SK-N-SH (cell line): ENCODE results near the gene NUDT22. TPM values are rescaled to one million over a fixed set of nuclear protein-coding genes. Genes with fewer than 3 reads are reported as not detected.

ENCODE experiments used
- CTCF ChIA-PET: fragments of 300-600, 350-600 bp; formaldehyde crosslinking; extraction: SDS; loops from one replicate; lab custom pipeline; 2021; lab: Yijun Ruan, JAX
- POLR2A ChIA-PET: fragments of 350-600 bp; sonication (Branson Sonifier 250); formaldehyde crosslinking; extraction: SDS; loops from one replicate; lab custom pipeline; 2020; ENCODE audit warnings: antibody characterized with exemption, inconsistent platforms; lab: Yijun Ruan, JAX
- DNase-seq: peaks from one replicate; pipeline ENCODE4 v3.0.0; 2012
- H2AFZ ChIP-seq: fragments of 200-600 bp; sonication (generic); 2 replicates; pipeline ENCODE4 v1.8.1; 2016; ENCODE audit warnings: antibody characterized with exemption, mild to moderate bottlenecking, low read depth
- H3F3A ChIP-seq: fragments of 200-600 bp; sonication (generic); replicated peaks from 2 replicates; pipeline ENCODE3; 2016; ENCODE audit warnings: antibody characterized with exemption, mild to moderate bottlenecking; ENCODE audit not compliant: insufficient read depth
- H3K27ac ChIP-seq, 2 experiments: fragments of 200-500 bp in 1 of 2; fragments of 200-600 bp in 1 of 2; sonication (Bioruptor generic) in 1 of 2; sonication (generic), shearing (Covaris generic) in 1 of 2; 2 replicates each; pipeline versions ENCODE4 v1.5.1 to v1.6.1; 2014 to 2016; ENCODE audit warnings: low read depth in 2 of 2, inconsistent platforms in 1 of 2, low read length in 1 of 2, mild to moderate bottlenecking in 1 of 2, mixed read lengths in 1 of 2
- H3K27me3 ChIP-seq: fragments of 200-600 bp; sonication (generic), shearing (Covaris generic); 2 replicates; pipeline ENCODE4 v1.6.1; 2016; ENCODE audit warnings: mixed run types; ENCODE audit not compliant: insufficient read depth
- H3K36me3 ChIP-seq, 2 experiments: fragments of 200-500 bp in 1 of 2; fragments of 200-600 bp in 1 of 2; sonication (Bioruptor generic) in 1 of 2; sonication (generic) in 1 of 2; replicated peaks in 1 of 2; 2 replicates each; pipeline versions ENCODE3 to v1.5.1; 2014 to 2016; ENCODE audit warnings: low read length in 1 of 2, mild to moderate bottlenecking in 1 of 2; ENCODE audit not compliant: insufficient read depth in 2 of 2, control insufficient read depth in 1 of 2
- H3K4me1 ChIP-seq, 2 experiments: fragments of 200-500 bp in 1 of 2; fragments of 200-600 bp in 1 of 2; sonication (Bioruptor generic) in 1 of 2; sonication (generic), shearing (Covaris generic) in 1 of 2; 2 replicates each; pipeline versions ENCODE4 v1.5.1 to v1.6.1; 2014 to 2016; ENCODE audit warnings: low read depth in 1 of 2, low read length in 1 of 2, mixed run types in 1 of 2; ENCODE audit not compliant: insufficient read depth in 2 of 2, control insufficient read depth in 1 of 2
- H3K4me2 ChIP-seq: fragments of 200-600 bp; sonication (generic), shearing (Covaris generic); 2 replicates; pipeline ENCODE4 v1.6.1; 2017; ENCODE audit warnings: mixed run types
- H3K4me3 ChIP-seq, 2 experiments: fragments of 200-500 bp in 1 of 2; fragments of 200-600 bp in 1 of 2; sonication (Bioruptor generic) in 1 of 2; sonication (generic), shearing (Covaris generic) in 1 of 2; 2 replicates each; pipeline versions ENCODE4 v1.5.1 to v1.8.1; 2014 to 2016; ENCODE audit warnings: low read depth in 2 of 2, inconsistent platforms in 1 of 2, low read length in 1 of 2, mild to moderate bottlenecking in 1 of 2, mixed read lengths in 1 of 2, moderate library complexity in 1 of 2
- H3K79me2 ChIP-seq: fragments of 200-600 bp; sonication (generic); 2 replicates; pipeline ENCODE4 v1.8.1; 2017; ENCODE audit warnings: mild to moderate bottlenecking; ENCODE audit not compliant: insufficient read depth
- H3K9ac ChIP-seq: fragments of 200-600 bp; sonication (generic); 2 replicates; pipeline ENCODE4 v1.6.1; 2017; ENCODE audit warnings: mixed run types
- H3K9me2 ChIP-seq: fragments of 200-600 bp; sonication (generic); 2 replicates; pipeline ENCODE4 v1.6.1; 2017; ENCODE audit warnings: mixed run types
- H3K9me3 ChIP-seq: fragments of 200-600 bp; sonication (generic); 2 replicates; pipeline ENCODE4 v1.6.1; 2017; ENCODE audit warnings: mixed run types, mild to moderate bottlenecking, moderate library complexity
- H4K20me1 ChIP-seq: fragments of 200-600 bp; sonication (generic); 2 replicates; pipeline ENCODE4 v1.6.1; 2017; ENCODE audit warnings: mild to moderate bottlenecking, mixed run types; ENCODE audit not compliant: insufficient read depth
- EP300 ChIP-seq, 2 experiments: IDR thresholded peaks; 2 replicates each; pipeline versions ENCODE4 v1.4.0 to v1.6.1; 2012; ENCODE audit warnings: borderline replicate concordance in 1 of 2, low read depth in 1 of 2, low read length in 1 of 2
- EZH2phosphoT487 ChIP-seq: fragments of 200-600 bp; sonication (generic); IDR thresholded peaks from 2 replicates; pipeline ENCODE4 v1.6.1; 2017; ENCODE audit warnings: low read depth, mixed run types, mild to moderate bottlenecking, antibody characterized with exemption, moderate library complexity, borderline replicate concordance
- GABPA ChIP-seq: IDR thresholded peaks from 2 replicates; pipeline ENCODE4 v1.4.0; 2012; ENCODE audit warnings: low read depth, mild to moderate bottlenecking
- MEF2A ChIP-seq: IDR thresholded peaks from 2 replicates; pipeline ENCODE4 v1.4.0; 2012; ENCODE audit warnings: low read depth, borderline replicate concordance
- NFIC ChIP-seq: IDR thresholded peaks from 2 replicates; pipeline ENCODE4 v1.4.0; 2012; ENCODE audit warnings: borderline replicate concordance
- RCOR1 ChIP-seq: fragments of 150-350 bp; IDR thresholded peaks from 2 replicates; pipeline ENCODE4 v1.6.1; 2017; ENCODE audit warnings: antibody characterized with exemption, low read length
- SIN3A ChIP-seq: IDR thresholded peaks from 2 replicates; pipeline ENCODE4 v1.6.1; 2012; ENCODE audit warnings: low read depth, mild to moderate bottlenecking, low read length, moderate library complexity, borderline replicate concordance
- SMC3 ChIP-seq: IDR thresholded peaks from 2 replicates; pipeline ENCODE4 v1.6.1; 2012; ENCODE audit warnings: low read depth, low read length, improper control_type of control experiment
- TAF1 ChIP-seq: IDR thresholded peaks from 2 replicates; pipeline ENCODE4 v1.6.1; 2012; ENCODE audit warnings: low read depth, mild to moderate bottlenecking, low read length, moderate library complexity, borderline replicate concordance
- TCF12 ChIP-seq: IDR thresholded peaks from 2 replicates; pipeline ENCODE4 v1.4.0; 2012
- TEAD4 ChIP-seq: IDR thresholded peaks from 2 replicates; pipeline ENCODE4 v1.4.0; 2012; ENCODE audit warnings: mild to moderate bottlenecking, borderline replicate concordance; ENCODE audit not compliant: insufficient read depth
- YY1 ChIP-seq: IDR thresholded peaks from 2 replicates; pipeline ENCODE4 v1.4.0; 2012; ENCODE audit warnings: low read depth, mild to moderate bottlenecking
- WGBS: methylation state at CpG from one replicate; pipeline ENCODE4 v1.1.6; 2017; ENCODE audit warnings: low lambda C conversion rate; 5-methylcytosine and 5-hydroxymethylcytosine counted together
- polyA plus RNA-seq, 3 experiments: library from polyadenylated mRNA; depleted of rRNA; stranded (reverse); fragments of >200 nt; gene quantifications; 2 replicates each; pipeline ENCODE4 v1.2.3, GENCODE V29; 2012
- TF ChIP-seq, protein P1 (sequence below): IDR thresholded peaks from 2 replicates; pipeline ENCODE4 v1.6.1; 2012; ENCODE audit warnings: mild to moderate bottlenecking, low read depth, low read length, moderate library complexity
- TF ChIP-seq, protein P2 (sequence below): IDR thresholded peaks from 2 replicates; pipeline ENCODE4 v1.4.0; 2012; ENCODE audit warnings: low read depth
- TF ChIP-seq, protein P3 (sequence below): fragments of 150-350 bp; IDR thresholded peaks from 2 replicates; pipeline ENCODE4 v1.6.1; 2017; ENCODE audit warnings: antibody characterized with exemption, low read length, low read depth, borderline replicate concordance
- TF ChIP-seq, protein P4 (sequence below): fragments of 200-600 bp; sonication (generic); IDR thresholded peaks from 2 replicates; pipeline ENCODE4 v1.6.1; 2017; ENCODE audit warnings: antibody characterized with exemption, mild to moderate bottlenecking, moderate library complexity

NUDT22 gene
- polyA plus RNA-seq, 1 of the 3 experiments (the other 2 are of a cell fraction), result 72.7 TPM

DNA sequence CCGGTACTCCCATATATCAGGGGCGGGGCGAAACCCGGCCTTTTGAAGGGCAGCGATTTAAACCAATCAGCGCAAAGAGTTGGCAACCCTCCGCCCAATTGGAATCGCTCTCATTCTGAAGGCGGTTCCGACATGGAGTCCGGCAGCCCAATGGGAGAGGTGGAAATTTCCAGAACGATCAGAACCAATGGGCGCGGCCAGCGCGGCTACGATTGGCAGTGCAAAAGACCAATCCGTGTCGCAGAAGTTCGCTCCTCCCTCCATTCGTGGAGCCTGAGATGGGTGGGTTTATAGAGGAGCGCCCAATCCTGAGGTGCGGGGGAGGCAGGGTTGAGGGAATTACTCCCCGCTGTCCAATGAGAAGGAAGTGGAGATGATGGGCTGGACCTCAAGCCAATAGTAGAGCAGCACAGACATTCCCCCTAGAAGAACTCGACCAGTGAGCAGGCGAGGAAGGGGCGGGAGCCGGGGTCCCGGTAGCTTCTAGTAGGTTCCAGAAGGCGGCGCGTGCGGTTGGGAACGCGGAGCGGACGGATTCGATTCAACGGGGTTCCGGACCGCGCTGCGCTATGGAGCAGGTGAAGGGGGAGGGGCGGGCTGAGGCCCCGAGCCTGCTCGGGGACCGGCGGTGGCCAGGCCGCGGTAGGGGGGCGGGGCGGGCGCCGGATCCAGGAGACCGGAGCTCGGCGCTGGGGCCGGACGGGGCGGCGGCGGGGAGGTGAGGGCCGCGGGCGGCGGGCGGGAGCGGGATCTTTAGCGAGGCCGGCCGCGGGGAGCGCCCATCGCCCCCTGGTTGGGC lies 40.2 kb upstream of the NUDT22 start, which contains the start of gene STIP1 (continued):
- TF ChIP-seq TEAD4 (no peak), RCOR1 (no peak), YY1 (0 out of 2 replicates have a peak, but pooled peaks have one; percentile 6), MEF2A (no peak), SMC3 (no peak), EP300 (IDR thresholded peaks at IDR 0.05; ENCODE audit: borderline replicate concordance in 1 of 2, low read depth in 1 of 2, low read length in 1 of 2) (peak in 1 of 2 experiments; percentile 85; a peak in 2 of 4 replicates), GABPA (peak; percentile 66; the same call in 1 of the 2 replicates)
- TF ChIP-seq, protein P1, sequence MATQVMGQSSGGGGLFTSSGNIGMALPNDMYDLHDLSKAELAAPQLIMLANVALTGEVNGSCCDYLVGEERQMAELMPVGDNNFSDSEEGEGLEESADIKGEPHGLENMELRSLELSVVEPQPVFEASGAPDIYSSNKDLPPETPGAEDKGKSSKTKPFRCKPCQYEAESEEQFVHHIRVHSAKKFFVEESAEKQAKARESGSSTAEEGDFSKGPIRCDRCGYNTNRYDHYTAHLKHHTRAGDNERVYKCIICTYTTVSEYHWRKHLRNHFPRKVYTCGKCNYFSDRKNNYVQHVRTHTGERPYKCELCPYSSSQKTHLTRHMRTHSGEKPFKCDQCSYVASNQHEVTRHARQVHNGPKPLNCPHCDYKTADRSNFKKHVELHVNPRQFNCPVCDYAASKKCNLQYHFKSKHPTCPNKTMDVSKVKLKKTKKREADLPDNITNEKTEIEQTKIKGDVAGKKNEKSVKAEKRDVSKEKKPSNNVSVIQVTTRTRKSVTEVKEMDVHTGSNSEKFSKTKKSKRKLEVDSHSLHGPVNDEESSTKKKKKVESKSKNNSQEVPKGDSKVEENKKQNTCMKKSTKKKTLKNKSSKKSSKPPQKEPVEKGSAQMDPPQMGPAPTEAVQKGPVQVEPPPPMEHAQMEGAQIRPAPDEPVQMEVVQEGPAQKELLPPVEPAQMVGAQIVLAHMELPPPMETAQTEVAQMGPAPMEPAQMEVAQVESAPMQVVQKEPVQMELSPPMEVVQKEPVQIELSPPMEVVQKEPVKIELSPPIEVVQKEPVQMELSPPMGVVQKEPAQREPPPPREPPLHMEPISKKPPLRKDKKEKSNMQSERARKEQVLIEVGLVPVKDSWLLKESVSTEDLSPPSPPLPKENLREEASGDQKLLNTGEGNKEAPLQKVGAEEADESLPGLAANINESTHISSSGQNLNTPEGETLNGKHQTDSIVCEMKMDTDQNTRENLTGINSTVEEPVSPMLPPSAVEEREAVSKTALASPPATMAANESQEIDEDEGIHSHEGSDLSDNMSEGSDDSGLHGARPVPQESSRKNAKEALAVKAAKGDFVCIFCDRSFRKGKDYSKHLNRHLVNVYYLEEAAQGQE, result 0 out of 2 replicates have a peak, but pooled peaks have one; percentile 38

DNA sequence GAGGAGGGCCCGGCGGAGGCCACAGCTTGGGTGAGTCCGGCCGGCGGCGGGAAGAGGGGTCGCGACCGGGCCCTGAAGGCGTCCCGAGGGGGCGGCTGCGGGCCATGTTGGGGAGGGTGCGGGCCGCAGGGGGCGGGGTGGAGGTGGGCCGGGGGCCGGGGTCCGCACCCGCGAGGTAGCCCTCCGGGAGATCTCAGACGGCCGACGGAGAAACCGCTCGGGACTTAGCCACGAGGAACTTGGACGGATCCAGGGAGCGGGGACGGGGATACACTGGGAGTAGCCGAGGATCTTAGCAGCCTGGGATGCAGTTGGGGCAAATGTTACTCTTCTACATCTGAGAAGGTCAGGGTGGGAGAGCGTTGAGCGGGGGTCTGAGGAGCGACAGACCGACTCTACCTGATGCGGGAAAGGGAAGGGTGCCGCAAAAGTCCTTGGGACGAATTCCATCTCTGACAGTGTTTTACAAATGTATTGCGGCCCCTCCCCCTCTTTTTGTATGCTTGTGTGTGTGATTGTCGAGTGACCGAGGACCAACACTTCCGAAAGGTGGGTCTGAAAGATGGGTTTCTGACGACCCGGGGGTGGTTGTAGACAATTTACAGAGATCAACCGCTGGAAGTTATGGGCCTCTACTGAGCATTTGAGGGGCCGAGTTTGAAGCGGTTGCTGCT lies 39.4 kb upstream of the NUDT22 start:
- no peaks in the 10 kb centered on the region for H3K9me3 ChIP-seq
- TF ChIP-seq, protein P2, sequence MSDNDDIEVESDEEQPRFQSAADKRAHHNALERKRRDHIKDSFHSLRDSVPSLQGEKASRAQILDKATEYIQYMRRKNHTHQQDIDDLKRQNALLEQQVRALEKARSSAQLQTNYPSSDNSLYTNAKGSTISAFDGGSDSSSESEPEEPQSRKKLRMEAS, result no peak
- TF ChIP-seq TCF12, result no peak
- no peak for TF ChIP-seq TAF1
- TF ChIP-seq EZH2phosphoT487, result no peak
- TF ChIP-seq RCOR1, result no peak
- TF ChIP-seq SIN3A, result no peak
- no peak for TF ChIP-seq NFIC
- TF ChIP-seq, protein P3, sequence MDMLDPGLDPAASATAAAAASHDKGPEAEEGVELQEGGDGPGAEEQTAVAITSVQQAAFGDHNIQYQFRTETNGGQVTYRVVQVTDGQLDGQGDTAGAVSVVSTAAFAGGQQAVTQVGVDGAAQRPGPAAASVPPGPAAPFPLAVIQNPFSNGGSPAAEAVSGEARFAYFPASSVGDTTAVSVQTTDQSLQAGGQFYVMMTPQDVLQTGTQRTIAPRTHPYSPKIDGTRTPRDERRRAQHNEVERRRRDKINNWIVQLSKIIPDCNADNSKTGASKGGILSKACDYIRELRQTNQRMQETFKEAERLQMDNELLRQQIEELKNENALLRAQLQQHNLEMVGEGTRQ, result no peak
- TF ChIP-seq, protein P4, sequence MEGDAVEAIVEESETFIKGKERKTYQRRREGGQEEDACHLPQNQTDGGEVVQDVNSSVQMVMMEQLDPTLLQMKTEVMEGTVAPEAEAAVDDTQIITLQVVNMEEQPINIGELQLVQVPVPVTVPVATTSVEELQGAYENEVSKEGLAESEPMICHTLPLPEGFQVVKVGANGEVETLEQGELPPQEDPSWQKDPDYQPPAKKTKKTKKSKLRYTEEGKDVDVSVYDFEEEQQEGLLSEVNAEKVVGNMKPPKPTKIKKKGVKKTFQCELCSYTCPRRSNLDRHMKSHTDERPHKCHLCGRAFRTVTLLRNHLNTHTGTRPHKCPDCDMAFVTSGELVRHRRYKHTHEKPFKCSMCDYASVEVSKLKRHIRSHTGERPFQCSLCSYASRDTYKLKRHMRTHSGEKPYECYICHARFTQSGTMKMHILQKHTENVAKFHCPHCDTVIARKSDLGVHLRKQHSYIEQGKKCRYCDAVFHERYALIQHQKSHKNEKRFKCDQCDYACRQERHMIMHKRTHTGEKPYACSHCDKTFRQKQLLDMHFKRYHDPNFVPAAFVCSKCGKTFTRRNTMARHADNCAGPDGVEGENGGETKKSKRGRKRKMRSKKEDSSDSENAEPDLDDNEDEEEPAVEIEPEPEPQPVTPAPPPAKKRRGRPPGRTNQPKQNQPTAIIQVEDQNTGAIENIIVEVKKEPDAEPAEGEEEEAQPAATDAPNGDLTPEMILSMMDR, result no peak
- no peak overlapping the region for H3K4me2 ChIP-seq
- H3K4me3 ChIP-seq, result no peak overlapping the region
- ChIA-PET POLR2A (interaction anchor here (1.0 to 1.9 kb wide), 6 partner anchors 14 to 85 kb away, joined by 3 to 8 read pairs (median 5); partner anchors contain the start of gene NUDT22), CTCF (interaction anchor here (0.9 to 2.1 kb wide), 6 partner anchors 8 to 45 kb away, joined by 3 to 7 read pairs (median 4); partner anchors contain the start of genes FERMT3, NUDT22 and TRPT1)
- peaks cover 0 to 8% of the 10 kb centered on the region in 2 experiments for H3K36me3 ChIP-seq
- peaks cover 27% of the 10 kb centered on the region for H4K20me1 ChIP-seq
- no peak for DNase-seq
- no peaks in the 10 kb centered on the region for H3K9me2 ChIP-seq
- no peaks in the 10 kb centered on the region for H3K27me3 ChIP-seq
- H3K27ac ChIP-seq, result peak overlapping the region in 1 of 2 experiments; percentile 64; a peak in 2 of 4 replicates
- peaks cover 30% of the 10 kb centered on the region for H3K79me2 ChIP-seq
- WGBS, result 4% methylated on average over 18 of the region's 48 CpGs
- H2AFZ ChIP-seq, result no peak overlapping the region
- peaks cover 12% of the 10 kb centered on the region for H3F3A ChIP-seq
- H3K9ac ChIP-seq, result no peak overlapping the region
- H3K4me1 ChIP-seq, result peaks cover 3 to 17% of the 10 kb centered on the region in 2 experiments; a peak in 1 of 4 replicates
